Thymus (tissue), 11 donors: ENCODE data around the gene CAMK2B. TPM values are rescaled to one million over a fixed set of nuclear protein-coding genes. Genes with fewer than 3 reads are reported as not detected.

Source experiments
- DNase-seq, 9 donors: peaks; one replicate each; pipeline ENCODE4 v3.0.0-alpha.2; 2013; ENCODE audit warnings: low spot score in 9 of 9, low read depth in 6 of 9, missing footprints in 1 of 9
- H3K27ac ChIP-seq, 2 donors: one replicate each; pipeline ENCODE4 v1.5.1; 2013; ENCODE audit warnings: control low read depth in 1 of 2, low read depth in 1 of 2, low read length in 1 of 2, mild to moderate bottlenecking in 1 of 2, moderate library complexity in 1 of 2
- H3K27me3 ChIP-seq, 2 donors: one replicate each; pipeline ENCODE4 v1.5.1; 2013; ENCODE audit warnings: low read length in 1 of 2; ENCODE audit not compliant: control insufficient read depth in 2 of 2, insufficient read depth in 1 of 2
- H3K36me3 ChIP-seq, 2 donors: one replicate each; pipeline ENCODE4 v1.5.1; 2013; ENCODE audit warnings: low read length in 1 of 2, mild to moderate bottlenecking in 1 of 2, moderate library complexity in 1 of 2; ENCODE audit not compliant: control insufficient read depth in 2 of 2, insufficient read depth in 2 of 2
- H3K4me1 ChIP-seq, 2 donors: one replicate each; pipeline ENCODE4 v1.5.1; 2013; ENCODE audit warnings: low read length in 2 of 2; ENCODE audit not compliant: control insufficient read depth in 2 of 2, insufficient read depth in 2 of 2
- H3K4me3 ChIP-seq, 2 donors: one replicate each; pipeline ENCODE4 v1.5.1; 2013; ENCODE audit warnings: low read length in 2 of 2, control low read depth in 1 of 2, mild to moderate bottlenecking in 1 of 2
- H3K9me3 ChIP-seq, 2 donors: one replicate each; pipeline ENCODE4 v1.5.1; 2013; ENCODE audit warnings: low read length in 1 of 2, mild to moderate bottlenecking in 1 of 2; ENCODE audit not compliant: control insufficient read depth in 2 of 2, insufficient read depth in 1 of 2
- WGBS: extraction: QIAGEN DNeasy Blood & Tissue Kit; methylation state at CpG from one replicate; pipeline ENCODE4 v1.1.7; 2013; 5-methylcytosine and 5-hydroxymethylcytosine counted together
- polyA plus RNA-seq: library from polyadenylated mRNA; stranded (reverse); fragments of 200-250 nt; gene quantifications from one replicate; pipeline ENCODE4 v1.2.3, GENCODE V29; 2013
- total RNA-seq: library from RNA; stranded (reverse); fragments of 120-200 nt; gene quantifications from one replicate; pipeline ENCODE4 v1.2.4, GENCODE V29; 2013
- donor health status: healthy.

The CAMK2B gene
- total and polyA plus RNA-seq, 2 donors: 0.85 to 3.1 TPM

DNA sequence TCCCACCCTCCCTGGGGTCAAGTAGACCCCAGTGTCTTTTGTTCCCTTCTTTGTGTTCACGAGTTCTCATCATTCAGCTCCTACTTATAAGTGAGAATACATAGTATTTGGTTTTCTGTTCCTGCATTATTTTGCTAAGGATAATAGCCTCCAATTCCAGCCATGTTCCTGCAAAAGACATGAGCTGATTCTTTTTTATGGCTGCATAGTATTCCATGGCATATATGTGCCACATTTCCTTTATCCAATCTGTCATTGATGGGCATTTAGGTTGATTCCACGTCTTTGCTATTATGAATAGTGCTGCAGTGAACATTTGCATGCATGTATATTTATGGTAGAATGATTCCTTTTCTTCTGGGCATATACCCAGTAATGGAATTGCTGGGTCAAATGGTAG lies 28.3 kb upstream of the CAMK2B start:
- no peak for DNase-seq
- WGBS: 54% methylated on average over 2 of the region's 2 CpGs
- Histone ChIP-seq H3K27ac (no peak overlapping the region), H3K36me3 (no peaks in the 10 kb centered on the region), H3K4me1 (no peaks in the 10 kb centered on the region), H3K9me3 (no peaks in the 10 kb centered on the region), H3K4me3 (no peak overlapping the region), H3K27me3 (peaks cover 2 to 4% of the 10 kb centered on the region in 2 donors)

DNA sequence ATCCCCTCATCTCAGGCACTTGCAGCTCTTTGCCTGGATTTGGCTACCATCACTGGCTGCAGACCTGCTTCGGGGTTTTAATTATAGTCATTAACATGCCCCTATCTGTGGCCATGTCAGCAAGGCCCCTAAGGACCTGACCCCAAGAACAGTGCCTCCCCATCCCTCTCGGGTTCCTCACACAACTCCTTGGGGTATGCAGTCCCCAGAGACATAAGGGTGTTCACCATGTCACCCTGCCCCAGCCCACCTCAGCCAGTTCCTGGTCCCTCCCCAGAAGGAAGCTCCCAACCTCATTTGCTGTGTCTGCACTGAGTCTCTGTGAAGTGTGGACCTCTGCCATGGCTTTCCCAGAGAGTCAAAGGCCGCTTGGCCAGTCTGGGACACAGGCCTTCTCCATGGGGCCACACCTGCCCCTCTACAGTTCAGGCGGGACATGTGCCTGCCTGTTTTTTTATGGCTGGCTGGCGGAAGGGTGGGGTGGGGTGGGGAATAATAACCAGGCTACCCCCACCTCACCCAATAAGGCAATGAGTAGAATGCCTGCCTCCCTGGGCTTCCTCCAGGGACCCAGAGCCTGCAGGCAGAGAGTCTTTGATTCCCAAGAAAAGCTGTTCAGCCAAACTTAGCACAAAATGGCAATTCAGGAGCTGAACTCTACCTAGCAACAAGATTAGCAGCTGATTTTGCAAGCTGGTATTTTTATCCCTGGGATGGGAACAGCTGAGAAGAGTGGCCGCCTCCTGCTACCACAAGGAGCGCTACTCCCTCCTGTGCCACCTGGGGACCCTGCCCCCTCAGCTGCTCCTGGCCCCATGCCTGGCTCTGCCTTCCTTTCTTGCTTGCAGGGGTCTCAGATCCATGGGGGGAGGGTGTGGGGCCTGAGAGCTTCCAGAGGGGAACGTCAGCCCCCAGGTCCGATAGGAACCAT lies 23.7 kb upstream of the CAMK2B start:
- H3K27ac ChIP-seq: no peak overlapping the region

DNA sequence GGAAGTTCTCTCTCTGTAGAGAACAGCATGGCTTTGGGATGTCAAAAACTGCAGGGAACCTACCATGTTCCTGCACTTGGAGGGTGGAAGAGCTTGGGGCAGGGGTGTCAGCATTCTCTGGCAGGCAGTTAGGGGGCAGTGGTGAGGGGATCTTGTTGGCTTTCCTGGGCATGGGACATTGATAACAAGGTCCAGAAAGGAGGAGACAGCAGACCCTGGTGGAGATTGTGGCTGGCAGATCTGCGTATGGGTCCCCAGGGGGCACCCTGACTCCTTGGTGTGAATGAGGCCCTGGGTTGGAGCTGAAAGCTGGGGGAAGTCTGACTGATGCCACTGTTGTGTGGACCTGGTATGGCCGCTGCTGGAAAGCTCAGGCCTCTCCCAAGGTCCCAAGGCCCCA lies 22.9 kb upstream of the CAMK2B start:
- Histone ChIP-seq H3K27ac (no peak overlapping the region), H3K36me3 (no peaks in the 10 kb centered on the region)
- 96% methylated on average over 2 of the region's 2 CpGs for WGBS

More for the DNA sequence above, 23.7 kb upstream of the CAMK2B start:
- Histone ChIP-seq H3K4me1 (no peaks in the 10 kb centered on the region), H3K27me3 (peaks cover 4 to 9% of the 10 kb centered on the region in 2 donors), H3K4me3 (no peak overlapping the region), H3K9me3 (no peaks in the 10 kb centered on the region), H3K36me3 (no peaks in the 10 kb centered on the region)
- 91% methylated on average over 9 of the region's 9 CpGs for WGBS
- no peak for DNase-seq

DNA sequence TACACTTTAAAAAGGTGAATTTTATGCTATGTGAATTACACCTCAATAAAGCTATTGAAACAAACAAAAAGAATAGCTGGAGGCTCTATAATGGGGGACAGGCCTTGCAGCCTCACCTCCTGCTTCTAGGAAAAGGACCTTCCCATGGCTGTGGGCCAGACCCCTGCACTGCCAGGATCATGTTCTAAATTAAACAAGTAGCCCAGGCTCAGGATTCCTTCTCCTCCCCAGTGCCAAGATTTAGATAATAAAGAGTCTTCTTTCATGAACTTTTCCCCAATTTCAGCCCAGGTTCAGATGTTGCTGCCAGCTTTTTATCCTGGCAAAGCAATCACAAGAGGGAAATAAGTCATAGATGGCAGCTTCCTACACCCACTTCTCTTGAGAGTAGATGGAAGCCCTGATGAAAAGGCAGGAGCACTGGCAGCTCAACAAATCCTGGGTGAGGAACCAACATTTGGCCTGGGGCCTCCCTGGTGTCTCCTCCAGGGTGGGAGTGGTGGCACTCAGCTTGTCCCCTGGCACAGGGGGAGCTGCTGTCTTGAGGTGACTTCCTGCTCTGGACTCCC lies 22.2 kb upstream of the CAMK2B start:
- Histone ChIP-seq H3K27me3 (peaks cover 4 to 9% of the 10 kb centered on the region in 2 donors), H3K27ac (no peak overlapping the region), H3K4me3 (no peak overlapping the region), H3K9me3 (no peaks in the 10 kb centered on the region), H3K36me3 (no peaks in the 10 kb centered on the region), H3K4me1 (no peaks in the 10 kb centered on the region)
- no peak for DNase-seq

More for the DNA sequence above, 22.9 kb upstream of the CAMK2B start:
- Histone ChIP-seq H3K4me3 (no peak overlapping the region), H3K27me3 (peaks cover 4 to 9% of the 10 kb centered on the region in 2 donors), H3K4me1 (no peaks in the 10 kb centered on the region), H3K9me3 (no peaks in the 10 kb centered on the region)
- DNase-seq: peak in 4 of 9 donors; percentile 2 to 34 (median 18)

DNA sequence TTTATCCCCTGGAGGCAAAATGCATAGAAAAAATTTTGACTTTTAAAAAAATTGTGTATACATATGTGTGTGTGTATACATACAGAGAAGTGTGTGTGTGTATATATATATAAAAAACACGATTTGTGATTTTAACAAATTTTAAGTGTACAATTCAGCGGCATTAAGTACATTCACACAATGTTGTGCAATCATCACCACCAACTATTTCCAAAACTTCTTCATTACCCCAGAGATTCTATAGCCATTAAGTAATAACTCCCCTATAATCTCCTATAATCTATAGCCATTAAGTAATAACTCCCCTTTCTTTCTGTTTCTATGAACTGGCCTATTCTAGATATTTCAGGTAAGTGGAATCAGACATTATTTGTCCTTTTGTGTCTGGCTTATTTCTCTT lies 20.7 kb upstream of the CAMK2B start:
- Histone ChIP-seq H3K27me3 (peaks cover 4 to 9% of the 10 kb centered on the region in 2 donors), H3K27ac (no peak overlapping the region), H3K4me1 (no peaks in the 10 kb centered on the region), H3K4me3 (no peak overlapping the region), H3K36me3 (no peaks in the 10 kb centered on the region), H3K9me3 (no peaks in the 10 kb centered on the region)
- WGBS: 94% methylated on average over 2 of the region's 2 CpGs
- DNase-seq: no peak

DNA sequence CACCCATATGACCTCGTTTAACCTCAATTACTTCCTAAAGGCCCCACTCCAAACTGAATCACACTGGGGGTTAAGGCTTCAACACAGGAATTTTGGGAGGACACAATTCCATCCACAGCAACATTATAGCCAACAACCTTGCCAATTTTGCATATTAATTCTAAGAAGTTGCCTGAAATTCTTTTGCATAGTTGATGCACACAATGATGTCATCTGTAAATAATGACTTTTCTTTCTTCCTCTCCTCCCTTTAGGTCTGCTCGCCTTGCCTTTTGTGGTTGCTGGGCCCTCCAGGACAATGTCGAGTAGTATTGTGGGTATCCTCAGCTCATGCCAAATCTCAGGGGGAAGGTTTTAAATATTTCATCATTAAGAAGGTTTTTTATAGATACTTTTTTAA lies 16.0 kb upstream of the CAMK2B start:
- H3K27me3 ChIP-seq: peaks cover 6 to 10% of the 10 kb centered on the region in 2 donors
- WGBS: 91% methylated on average over 3 of the region's 3 CpGs
- no peak overlapping the region for H3K4me3 ChIP-seq
- H3K9me3 ChIP-seq: no peaks in the 10 kb centered on the region
- DNase-seq: no peak
- H3K36me3 ChIP-seq: no peaks in the 10 kb centered on the region
- no peaks in the 10 kb centered on the region for H3K4me1 ChIP-seq
- no peak overlapping the region for H3K27ac ChIP-seq

DNA sequence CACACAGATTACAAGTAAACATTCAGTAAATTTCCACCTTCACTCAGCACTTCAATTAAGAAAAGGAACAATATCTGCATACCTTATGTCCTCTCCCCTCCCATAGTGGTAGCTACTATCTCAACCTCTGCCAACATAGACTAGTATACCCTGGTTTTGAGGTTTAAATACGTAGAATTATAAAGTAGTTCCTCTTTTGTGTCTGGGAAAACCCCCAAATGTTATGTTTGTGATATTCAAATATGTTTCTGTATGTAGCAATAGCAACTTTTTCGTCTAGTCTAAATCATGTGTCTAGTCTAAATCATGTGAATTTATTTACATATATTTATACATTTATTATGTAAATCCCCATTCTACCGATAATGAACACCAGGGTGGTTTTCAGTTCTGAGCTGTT lies 13.2 kb upstream of the CAMK2B start:
- Histone ChIP-seq H3K4me3 (no peak overlapping the region), H3K27me3 (peaks cover 4 to 10% of the 10 kb centered on the region in 2 donors), H3K4me1 (no peaks in the 10 kb centered on the region), H3K36me3 (no peaks in the 10 kb centered on the region), H3K9me3 (no peaks in the 10 kb centered on the region), H3K27ac (no peak overlapping the region)
- WGBS: 58% methylated on average over 3 of the region's 3 CpGs
- DNase-seq: no peak

DNA sequence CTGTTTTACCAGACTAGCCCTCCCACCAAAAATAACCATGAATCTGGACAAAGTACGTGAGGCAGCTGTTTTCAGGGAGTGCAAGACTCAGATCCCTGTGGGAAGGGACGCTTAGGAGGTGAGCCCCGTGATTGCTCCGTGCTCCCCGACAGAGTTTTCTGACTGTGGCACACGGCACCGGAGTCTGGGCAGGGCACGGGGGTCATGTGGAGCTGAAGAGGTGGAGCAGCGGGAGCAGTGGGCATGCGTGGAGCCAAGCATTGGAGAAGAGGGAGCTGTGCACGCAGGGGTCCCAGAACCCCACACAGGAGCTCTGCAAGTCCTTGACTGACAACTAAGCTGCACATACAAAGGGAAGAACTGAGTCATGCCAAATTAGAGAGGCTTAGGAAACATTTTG lies 11.1 kb upstream of the CAMK2B start:
- no peaks in the 10 kb centered on the region for H3K9me3 ChIP-seq
- no peaks in the 10 kb centered on the region for H3K4me1 ChIP-seq
- peaks cover 4 to 10% of the 10 kb centered on the region in 2 donors for H3K27me3 ChIP-seq
- H3K36me3 ChIP-seq: no peaks in the 10 kb centered on the region
- WGBS: 97% methylated on average over 11 of the region's 11 CpGs
- no peak overlapping the region for H3K4me3 ChIP-seq
- no peak for DNase-seq
- no peak overlapping the region for H3K27ac ChIP-seq

DNA sequence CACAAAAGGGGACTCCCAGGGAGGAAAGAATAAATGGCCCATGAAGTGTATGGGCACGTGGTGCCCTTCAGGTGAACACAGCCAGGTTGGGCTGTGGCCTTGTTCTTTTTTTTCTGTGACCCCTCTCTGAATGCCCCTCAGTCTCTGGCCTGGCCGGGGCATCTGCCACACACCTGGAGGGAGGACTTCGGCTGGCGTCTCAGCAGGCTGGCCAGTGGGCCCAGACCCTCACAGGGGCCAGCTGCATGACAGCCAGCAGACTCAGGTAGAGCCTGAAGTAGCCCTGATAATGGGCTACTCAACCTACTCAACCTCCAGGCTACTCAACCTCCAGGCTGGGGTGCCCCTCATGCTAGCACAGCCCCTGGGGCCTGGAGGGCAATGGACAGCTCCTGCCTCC lies 9.8 kb upstream of the CAMK2B start:
- 93% methylated on average over 4 of the region's 4 CpGs for WGBS

More for the DNA sequence above, 9.8 kb upstream of the CAMK2B start:
- Histone ChIP-seq H3K27me3 (peaks cover 2 to 12% of the 10 kb centered on the region in 2 donors), H3K4me1 (no peaks in the 10 kb centered on the region), H3K27ac (no peak overlapping the region), H3K9me3 (no peaks in the 10 kb centered on the region), H3K4me3 (no peak overlapping the region), H3K36me3 (no peaks in the 10 kb centered on the region)
- DNase-seq: no peak
